ENCODE data around the gene FUT8.

GRCh38 chr14:65748796-65749195, 336.3 kb downstream of the FUT8 start:
- TF ChIP-seq, protein P1, sequence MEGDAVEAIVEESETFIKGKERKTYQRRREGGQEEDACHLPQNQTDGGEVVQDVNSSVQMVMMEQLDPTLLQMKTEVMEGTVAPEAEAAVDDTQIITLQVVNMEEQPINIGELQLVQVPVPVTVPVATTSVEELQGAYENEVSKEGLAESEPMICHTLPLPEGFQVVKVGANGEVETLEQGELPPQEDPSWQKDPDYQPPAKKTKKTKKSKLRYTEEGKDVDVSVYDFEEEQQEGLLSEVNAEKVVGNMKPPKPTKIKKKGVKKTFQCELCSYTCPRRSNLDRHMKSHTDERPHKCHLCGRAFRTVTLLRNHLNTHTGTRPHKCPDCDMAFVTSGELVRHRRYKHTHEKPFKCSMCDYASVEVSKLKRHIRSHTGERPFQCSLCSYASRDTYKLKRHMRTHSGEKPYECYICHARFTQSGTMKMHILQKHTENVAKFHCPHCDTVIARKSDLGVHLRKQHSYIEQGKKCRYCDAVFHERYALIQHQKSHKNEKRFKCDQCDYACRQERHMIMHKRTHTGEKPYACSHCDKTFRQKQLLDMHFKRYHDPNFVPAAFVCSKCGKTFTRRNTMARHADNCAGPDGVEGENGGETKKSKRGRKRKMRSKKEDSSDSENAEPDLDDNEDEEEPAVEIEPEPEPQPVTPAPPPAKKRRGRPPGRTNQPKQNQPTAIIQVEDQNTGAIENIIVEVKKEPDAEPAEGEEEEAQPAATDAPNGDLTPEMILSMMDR (IDR thresholded peaks at IDR 0.05 in 4 of 5, conservative IDR thresholded peaks at IDR 0.05 in 1 of 5), result no peak
- no peak for TF ChIP-seq POLR2A (IDR thresholded peaks at IDR 0.05)

Measured in gastrocnemius medialis (tissue), 4 donors.